IPS DF 4.7 (cell line): ENCODE data around the gene KIF1A.

ENCODE experiments used
- DNase-seq: peaks from one replicate; pipeline ENCODE4 v3.0.0-alpha.2; 2013; ENCODE audit warnings: low spot score; ENCODE audit errors: extremely low read depth

Gene KIF1A, protein sequence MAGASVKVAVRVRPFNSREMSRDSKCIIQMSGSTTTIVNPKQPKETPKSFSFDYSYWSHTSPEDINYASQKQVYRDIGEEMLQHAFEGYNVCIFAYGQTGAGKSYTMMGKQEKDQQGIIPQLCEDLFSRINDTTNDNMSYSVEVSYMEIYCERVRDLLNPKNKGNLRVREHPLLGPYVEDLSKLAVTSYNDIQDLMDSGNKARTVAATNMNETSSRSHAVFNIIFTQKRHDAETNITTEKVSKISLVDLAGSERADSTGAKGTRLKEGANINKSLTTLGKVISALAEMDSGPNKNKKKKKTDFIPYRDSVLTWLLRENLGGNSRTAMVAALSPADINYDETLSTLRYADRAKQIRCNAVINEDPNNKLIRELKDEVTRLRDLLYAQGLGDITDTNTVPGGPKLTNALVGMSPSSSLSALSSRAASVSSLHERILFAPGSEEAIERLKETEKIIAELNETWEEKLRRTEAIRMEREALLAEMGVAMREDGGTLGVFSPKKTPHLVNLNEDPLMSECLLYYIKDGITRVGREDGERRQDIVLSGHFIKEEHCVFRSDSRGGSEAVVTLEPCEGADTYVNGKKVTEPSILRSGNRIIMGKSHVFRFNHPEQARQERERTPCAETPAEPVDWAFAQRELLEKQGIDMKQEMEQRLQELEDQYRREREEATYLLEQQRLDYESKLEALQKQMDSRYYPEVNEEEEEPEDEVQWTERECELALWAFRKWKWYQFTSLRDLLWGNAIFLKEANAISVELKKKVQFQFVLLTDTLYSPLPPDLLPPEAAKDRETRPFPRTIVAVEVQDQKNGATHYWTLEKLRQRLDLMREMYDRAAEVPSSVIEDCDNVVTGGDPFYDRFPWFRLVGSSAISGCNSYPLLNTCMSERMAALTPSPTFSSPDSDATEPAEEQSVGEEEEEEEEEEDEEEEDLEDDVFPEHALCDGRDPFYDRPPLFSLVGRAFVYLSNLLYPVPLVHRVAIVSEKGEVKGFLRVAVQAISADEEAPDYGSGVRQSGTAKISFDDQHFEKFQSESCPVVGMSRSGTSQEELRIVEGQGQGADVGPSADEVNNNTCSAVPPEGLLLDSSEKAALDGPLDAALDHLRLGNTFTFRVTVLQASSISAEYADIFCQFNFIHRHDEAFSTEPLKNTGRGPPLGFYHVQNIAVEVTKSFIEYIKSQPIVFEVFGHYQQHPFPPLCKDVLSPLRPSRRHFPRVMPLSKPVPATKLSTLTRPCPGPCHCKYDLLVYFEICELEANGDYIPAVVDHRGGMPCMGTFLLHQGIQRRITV (N-terminal part only)

DNA sequence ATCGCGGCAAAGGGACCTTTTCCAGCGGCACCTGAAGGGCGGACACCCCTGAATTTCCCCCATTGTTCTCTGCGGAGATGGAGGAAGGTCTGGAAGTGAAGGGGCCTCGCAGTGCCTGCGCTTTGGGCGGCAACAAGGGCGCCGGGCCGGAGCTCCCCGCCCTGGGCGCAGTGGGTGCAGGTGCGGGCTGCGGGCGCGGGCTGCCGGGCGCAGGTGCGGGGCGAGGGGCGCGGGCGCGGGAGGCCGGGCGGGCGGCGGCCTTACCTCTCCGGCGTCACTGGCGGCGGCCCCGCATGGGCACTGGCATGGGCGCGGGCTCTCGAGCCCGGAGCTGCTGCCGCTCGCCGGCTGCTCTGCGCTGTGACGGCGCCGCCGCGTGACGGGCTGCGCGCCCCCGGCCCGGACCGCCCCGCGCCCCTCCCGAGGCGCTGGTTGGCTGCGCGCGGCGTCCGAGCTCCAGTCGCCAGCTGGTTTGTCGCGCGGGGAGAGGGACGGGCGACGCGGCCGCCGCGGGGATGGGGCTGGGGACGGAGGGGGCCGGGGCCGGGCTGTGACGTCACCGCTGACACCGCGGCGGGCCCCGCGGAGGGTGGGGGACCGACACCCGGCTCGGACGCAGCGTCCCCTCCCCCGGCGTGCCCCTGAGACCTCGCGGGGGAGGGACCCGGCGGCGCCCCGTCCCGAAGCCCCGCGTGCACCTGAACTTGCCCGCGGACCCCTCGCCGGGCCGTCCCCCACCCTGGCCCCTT is at the start of gene KIF1A:
TSS of gene KIF1A (minus strand) at position 362 of the 749 bp plus-strand sequence. CDS start 22,467 bp downstream, outside the sequence.
- DNase-seq = no peak

DNA sequence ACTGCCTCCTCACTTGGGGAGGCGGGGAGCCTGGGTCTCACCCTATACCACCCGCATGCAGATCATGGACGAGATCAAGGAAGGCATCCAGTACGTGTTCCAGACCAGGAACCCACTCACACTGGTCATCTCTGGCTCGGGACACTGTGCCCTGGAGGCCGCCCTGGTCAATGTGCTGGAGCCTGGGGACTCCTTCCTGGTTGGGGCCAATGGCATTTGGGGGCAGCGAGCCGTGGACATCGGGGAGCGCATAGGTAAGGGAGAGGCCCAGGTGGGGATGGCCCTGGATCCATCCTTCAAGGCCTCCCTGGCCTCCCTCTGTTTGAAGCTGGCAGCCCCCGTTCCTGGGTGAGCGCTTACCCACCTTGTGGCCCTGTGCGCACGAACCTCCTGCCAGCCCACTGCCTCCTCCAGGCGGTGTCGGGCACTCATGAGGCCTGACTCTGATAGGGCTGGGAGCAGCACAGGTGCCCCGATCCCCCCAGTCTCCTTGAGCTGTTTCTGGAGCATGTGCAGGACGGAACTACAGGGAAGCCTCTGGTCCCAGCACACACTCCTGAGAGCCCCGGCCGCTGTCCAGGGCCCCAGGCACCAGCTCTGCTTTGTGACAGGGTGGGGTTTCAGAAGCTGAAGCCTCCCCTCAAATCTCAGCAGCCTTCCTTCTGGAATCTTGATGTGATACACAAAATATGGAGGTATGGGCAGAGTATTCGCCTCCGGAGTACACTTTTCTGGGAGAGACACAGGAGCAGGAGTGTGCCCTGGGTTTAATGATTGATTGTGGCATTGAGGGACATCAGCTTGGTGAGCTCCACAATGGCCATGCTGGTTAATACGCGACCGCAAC is 49.3 kb upstream of the KIF1A start:
- DNase-seq = no peak

- DNase-seq = no peak
Measured at GRCh38 chr2:240868286-240869108, 48.5 kb upstream of the KIF1A start, which contains the start of gene AGXT. Gene AGXT (plus strand): TSS chr2:240868824. CDS start chr2:240868866, 42 bp downstream.

DNA sequence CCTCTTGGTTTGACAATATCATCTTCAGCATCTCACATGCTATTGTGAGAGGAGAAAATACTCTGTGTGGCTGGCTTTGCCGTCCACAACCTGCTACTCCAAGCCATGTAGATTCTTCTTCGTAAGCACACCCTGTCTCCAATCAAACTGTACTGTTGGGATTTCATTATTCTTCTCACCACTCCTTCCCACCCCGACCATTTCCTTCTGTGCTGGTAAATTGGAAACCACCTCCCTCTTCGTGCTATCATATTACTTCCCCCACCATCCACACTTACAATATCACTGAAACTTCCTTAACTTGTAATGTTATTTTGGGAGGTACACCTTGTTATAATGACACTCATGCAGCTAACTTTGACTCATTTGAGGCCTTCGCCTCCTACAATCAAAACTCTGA is 45.4 kb upstream of the KIF1A start:
- DNase-seq = no peak

- no peak for DNase-seq
Measured at GRCh38 chr2:240864475-240864874, 44.5 kb upstream of the KIF1A start.

DNA sequence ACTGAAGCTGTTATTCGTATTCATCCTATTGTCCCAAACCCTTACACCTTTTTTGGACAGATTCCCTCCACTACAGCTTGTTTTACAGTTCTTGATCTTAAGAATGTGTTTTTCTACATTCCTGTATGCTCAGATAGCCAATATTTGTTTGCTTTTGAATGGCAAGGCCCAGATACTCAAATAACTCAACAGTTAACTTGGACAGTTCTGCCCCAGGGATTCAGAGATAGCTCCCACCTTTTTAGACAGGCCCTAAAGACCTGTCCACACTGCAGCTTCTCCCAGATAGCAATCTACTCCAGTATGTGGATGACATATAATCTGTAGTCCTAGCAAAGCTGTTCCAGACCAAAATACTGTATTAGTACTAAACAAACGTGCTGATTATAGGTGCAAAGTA is 41.5 kb upstream of the KIF1A start:
- no peak for DNase-seq

DNA sequence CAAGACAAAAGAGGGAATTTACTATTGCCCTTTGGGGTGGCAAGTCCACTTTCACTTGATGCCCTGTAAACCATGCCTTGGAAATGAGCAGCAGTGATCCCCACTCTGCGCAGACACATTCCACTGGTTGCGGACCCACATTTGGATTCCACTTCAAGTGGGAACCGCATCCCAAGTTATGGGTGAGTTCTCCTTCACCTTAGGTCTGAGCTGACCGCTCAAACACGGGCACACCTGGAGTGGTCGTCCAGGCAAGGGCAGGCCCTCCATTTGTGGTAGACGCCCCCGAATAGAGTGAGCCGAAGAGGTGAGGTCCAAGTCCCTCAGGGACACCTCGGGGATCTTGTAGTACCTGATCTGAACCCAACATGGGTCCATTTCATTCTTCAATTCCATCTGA is 38.9 kb upstream of the KIF1A start:
- no peak for DNase-seq

GRCh38 chr2:240858321-240858720 is 38.3 kb upstream of the KIF1A start:
- DNase-seq = no peak

- DNase-seq = no peak
Measured at GRCh38 chr2:240857039-240858008, 37.3 kb upstream of the KIF1A start.

DNA sequence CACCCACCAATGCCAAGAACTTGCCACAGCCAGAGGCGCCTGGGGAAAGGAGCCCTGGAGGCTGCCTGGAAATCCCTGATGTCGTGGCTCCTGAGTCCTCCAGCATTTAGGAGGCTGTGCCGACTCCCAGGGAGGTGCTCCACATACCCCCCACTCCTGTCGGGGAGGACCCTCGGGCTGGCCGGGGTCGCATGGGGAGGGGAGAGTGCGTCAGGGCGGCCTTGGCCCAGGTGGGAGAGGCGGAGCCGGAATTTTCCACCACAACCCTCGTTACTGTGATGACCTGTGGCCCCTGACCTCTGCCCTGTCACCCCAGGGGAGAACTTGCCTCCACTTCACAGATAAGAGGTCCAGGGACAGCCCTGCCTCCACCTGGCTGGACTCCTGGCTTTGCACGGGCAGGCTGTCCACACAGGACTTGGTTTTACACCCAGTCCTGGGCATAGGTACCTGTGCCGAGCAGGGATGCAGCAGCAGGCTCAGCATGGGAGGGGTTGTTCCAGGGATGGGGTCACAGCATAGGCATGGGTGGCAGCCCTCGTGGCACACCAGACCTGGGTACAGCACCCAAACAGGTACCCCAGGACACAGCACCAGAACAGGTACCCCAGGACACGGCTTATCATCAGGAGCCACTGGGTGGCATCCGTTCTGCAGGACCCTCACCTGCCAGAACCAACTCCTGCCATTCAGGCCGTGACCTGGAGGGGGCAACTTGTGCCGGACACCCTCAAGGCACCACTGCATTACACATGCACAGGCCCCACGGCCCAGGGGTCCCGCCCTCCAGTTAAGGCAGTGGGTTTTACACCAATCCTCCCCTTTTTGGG is 36.3 kb upstream of the KIF1A start:
- no peak for DNase-seq

DNA sequence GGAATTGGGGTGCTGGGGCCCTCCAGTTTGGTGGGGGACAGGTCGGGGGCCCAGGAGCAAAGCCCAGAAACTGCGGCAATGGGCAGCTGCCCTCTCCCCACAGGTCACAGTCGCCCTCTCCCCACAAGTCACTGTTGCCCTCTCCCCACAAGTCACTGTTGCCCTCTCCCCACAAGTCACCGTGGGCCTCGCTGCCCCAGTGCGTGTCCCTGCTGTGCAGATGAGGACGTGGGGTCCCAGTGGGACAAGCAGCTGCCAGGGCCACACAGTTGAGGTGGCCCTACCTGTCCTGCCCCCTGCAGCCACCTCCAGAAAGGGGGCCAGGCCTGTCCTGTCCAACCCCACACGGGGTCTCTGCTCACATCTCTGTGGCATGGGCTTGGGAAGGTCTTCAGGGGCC is 35.7 kb upstream of the KIF1A start:
- no peak for DNase-seq

DNA sequence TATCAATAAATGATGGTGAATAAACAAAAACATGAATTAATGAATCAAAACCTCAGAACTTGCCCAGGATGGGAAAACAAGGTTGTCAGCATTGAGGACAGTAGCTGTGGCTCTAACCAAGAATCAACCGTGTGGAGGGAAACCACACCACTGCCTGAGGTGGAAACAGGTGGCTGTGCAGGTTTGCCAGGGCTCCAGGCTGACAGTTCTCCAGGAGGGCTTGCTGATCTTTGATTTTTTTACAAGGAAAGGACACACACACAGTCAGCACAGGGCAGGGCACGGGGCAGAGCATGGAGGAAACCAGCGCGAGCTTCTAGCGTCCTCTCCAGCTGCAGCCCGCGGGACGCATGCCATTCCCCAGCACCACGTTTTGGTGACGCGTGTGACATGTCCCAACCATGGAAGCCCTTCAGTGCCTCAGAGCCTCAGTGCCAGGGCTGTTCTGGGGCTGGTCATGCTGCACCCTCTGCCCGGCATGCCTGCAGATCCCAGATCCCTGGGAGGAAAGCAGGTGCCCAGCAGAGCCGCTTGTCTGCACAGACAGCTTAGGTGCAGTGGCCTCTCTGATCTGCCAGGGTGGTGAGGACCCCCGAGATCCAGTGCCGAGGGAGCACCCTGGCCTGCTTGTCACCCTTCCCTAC is 32.8 kb upstream of the KIF1A start:
- no peak for DNase-seq

GRCh38 chr2:240851078-240851991 is 31.3 kb upstream of the KIF1A start:
- DNase-seq = peak; percentile 68

- DNase-seq = no peak
Measured at GRCh38 chr2:240850756-240851077, 30.7 kb upstream of the KIF1A start.

DNA sequence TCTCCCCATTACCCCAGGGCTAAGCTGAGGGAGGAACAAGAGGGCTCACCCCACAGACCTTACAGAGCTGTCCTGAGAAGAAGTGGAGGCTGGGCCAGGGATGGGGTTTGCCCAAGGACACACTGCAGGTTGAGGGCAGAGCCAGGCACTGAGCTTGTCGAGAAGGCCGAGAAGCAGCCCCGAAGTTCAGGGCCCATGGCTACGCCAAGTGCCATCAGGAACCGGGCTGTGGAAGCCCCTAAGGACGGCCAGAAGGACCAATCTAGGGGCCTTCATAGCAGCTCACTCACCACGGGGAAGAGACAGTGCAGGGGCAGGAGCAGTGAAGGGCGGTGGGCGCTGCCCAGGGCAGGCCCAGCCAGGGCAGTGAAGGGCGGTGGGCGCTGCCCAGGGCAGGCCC is 30.0 kb upstream of the KIF1A start:
- DNase-seq = no peak
